ENCODE results near the gene NME3.
"Not testable (repeated sequence)": the region's sequence is repeated elsewhere in the genome, so short reads cannot be mapped to it uniquely, and the experiment has no call there.

Gene NME3

DNA sequence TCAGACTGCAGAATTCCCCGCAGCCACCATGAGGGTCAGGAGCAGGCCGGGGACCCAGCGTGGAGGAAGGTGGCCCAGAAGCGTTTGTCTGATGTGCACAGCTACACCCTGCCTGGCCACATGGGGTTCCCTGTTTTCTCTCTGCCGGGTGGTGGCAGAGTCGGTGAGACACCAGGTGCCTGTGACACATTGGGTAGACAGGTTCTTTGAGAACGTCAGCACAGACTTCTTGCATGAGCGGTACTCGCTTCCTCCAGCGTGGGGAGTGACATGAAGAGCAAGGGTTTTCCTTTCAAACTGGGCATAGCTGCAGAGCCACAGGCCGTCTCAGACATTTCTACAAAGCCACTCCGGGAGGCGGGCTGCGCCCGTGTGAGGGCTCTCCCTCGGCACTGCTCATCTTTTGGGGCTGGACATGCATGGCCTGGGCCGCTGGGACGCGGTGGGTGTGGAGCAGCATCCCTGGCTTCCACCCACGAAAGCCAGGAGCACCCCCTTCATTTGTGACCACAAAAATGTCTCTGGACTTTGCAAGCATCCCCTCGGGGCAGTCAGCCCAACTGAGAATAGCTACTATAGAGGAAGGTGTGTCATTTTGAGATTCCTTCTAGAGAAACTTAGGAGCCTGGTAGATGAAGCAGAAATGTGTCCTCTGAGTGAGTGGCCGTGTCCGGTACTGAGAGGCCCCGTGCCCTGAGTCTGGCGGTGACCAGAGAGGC lies 26.0 kb downstream of the NME3 start:
- no peak for DNase-seq

DNA sequence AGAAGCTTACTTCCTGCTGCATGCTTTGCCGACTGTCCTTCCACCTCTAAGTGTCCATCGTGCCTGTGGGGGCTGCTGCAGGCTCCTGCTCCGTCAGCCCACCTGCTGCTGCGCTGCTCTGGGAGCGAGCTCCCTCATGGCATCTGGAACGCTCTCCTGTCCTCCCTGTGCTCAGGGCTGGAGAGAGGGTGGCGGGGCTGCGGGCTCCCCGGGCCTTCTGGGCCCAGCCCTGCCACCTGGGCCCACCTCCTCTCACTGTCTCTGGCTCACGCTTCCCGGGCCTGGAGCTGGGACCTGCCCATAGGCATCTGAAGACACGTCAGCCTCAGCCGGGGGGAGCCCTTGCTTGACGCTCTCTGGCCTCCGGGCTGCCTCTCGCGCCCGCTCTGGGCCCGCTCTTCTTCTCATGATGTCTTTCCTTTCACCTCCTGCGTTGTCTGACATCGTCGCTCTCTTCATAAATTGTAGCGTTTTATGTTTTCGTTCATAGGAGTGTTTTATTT lies 27.0 kb downstream of the NME3 start:
- DNase-seq: no peak

DNA sequence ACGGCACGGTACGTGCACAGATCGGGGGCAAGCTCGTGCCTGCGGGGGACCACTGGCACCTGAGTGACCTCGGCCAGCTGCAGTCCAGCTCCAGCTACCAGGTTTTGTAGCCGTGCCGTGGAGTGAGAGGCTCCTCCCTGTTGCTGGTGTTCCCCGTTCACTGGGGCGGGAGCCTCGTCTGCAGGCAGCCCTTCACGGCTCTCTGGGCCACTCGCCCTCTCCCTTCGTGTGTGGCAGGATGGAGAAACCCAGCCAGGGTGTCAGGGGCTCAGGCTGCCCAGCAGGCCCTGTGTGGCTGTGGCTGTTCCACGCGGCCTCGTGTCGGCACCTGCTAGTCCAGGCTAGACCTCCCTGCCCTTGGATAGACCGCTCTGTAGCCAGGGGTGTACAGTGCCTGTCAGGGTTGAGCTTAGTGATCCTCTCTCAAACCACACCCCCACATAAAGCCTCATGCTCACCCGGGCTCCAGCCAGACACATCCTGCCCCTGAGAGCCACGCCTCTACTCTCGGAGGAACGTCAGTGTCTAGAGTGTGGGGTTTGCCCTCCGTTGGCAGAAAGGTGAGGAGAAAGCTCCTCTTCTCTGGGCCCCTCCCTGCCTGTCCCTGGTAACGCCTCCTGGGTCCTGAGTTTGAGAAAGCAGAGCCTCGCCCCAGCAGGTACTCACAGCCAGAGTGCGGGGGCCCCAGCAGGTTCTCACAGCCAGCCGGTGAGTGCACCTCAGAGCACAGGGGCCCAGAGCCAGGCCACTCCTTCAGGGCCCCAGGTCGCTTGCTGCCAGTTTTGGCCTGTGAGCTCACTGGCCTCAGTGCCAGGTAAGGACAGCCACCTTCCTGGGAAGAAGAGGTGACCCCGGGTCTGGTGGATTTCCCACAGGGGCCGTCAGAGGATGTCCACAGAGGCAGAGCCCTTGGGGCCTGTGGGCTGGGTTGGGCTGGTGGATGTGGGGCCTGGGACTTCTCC lies 27.7 kb downstream of the NME3 start:
- DNase-seq: no peak

DNA sequence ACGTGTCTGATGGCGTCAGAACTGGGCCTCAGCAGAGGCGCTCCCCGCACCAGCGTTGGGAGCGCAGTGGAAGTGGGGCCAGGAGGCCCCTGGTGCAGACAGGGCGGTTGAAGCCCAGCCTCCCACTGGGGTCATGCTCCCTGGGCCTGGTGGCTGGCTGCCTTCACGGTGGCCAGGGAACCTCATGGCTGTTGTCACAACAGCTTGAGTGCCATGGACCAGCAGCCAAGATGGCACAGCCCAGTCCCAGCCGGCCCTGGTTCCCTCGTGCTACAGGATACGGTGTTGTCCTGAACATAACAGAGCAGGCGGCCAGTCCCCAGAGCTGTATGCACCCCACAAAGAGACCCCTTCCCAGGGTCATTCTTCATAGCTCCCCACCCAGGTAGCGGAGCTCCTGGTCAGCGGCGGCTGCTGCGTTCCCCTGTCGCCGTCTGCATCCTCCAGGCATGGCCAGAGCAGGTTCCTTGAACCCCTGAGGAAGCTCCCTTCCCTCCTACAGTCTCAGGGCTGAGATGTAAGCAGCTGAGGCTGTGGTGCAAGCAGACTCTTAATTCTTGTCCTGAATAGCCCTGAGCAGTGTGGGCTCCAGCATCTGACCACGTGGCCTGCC lies 29.7 kb downstream of the NME3 start:
- no peak for DNase-seq

DNA sequence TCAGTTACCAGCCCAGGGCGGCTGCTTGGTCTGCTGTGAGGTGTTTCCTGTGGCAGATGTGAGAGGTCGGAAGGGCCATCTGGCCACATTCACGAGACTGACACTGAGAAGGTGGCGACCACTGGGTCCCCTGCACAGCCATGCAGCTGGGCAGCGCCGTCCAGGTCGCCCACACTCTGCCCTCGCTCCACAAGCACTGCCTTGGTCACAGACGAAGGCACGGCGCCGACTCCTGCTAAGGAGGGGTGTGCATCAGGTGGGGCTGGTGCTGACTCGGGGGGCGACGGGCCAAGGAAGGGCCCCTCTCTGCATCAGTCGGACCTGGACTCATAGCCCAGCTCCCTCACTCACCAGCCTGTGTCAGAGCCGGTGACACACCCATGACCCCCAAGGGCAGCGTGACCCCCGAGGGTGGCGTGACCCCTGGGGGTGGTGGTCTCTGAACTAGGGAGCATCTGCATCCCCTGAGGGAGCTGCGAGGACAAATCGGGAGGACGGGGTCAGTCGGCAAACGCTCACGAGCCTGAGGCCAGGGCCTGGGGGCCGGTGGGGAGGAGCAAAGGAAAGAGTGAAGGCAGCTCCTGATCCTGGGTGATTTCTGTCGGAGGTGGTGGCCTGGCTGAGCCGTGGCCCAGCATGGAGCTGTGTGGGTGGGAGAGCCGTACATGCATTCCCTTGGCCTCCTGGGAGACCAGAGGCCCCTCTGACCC lies 30.4 kb downstream of the NME3 start:
- DNase-seq: no peak

DNA sequence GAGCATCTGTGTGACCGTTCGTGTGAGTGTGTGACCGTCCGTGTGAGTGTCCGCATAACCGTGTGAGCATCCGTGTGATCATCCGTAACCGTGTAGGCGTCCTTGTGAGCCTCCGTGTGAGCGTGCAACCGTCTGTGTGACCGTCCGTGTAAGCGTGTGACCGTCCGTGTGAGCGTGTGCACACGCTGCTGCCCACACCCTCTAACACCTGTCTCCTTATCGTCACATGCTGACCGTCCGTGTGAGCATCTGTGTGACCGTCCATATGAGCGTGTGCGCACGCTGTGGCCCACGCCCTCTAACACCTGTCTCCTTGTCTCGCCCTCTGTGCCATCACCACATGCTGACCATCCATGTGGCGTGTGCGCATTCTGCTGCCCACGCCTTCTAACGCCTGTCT lies 31.1 kb downstream of the NME3 start:
- no peak for DNase-seq

DNA sequence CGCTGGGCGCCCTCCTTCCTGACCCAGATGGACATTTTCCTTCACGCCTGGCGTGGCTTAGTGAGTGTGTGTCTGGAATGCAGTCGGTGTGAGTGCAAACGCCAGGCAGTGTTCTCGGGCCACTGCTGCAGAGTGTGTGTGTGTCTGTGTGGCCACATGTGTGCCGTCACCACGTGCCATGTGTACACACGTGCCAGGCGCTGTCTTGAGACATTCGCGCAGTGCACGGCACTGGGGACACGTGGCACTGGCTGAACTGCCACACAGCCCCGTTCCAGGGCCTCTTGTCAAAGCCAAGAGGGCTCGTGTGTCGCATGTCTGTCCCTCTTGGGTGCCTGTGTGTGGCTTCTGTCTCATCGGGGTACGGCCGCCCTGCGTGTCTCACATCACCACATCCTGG lies 36.5 kb downstream of the NME3 start:
- DNase-seq: no peak

DNA sequence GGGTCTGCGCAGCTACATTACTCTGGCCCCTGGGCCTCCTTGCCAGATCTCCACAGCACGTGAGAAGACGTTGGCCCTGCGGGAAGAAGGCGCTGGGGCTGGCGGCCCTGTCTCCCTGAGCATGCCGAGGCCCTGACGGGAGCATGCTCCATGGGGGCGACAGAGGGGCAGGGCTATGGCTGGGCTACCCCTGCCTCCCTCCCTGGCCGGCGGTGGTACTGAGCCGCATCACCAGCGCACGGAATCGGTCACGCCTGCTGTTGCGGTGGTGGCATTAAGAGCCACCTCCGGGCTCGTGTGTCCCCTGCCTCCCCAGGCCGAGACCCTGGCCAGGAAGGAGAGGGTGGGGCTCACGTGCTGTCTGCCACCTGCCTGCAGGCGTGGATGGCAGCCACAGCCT lies 37.2 kb downstream of the NME3 start:
- DNase-seq: no peak

DNA sequence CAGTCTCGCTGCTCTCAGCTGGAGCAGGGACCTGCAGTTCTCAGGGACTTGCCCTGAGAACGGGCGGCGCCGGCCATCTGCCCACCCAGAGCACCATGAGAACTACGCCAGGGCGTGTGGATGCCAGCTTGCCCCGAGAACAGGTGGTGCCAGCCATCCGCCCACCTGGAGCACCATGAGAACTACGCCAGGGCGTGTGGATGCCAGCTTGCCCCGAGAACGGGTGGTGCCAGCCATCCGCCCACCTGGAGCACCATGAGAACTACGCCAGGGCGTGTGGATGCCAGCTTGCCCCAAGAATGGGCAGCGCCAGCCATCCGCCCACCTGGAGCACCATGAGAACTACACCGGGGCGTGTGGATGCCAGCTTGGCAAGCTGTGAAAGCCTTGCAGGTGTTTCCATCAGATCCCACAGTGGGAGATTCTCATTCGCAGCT lies 38.8 kb downstream of the NME3 start:
- not testable (repeated sequence) for DNase-seq

DNA sequence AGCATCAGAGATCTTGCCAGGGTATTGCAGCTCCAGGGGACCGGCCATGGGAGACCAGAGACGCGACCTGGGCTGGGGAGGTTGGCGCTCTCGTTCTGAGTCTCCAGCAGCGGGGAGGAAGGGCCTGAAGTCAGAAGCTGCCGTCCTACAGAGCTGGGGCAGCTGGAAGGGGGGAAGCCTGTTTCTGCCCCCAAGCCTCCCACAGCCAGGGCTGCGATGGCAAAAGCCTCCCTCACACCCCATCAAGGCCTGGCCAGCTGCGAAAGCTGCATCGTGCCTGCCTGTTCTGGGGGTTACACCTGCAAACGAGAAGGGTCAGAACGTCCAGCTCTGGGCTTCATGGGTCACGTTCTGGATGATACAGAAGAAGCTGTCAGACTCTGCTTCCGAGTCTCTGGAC lies 39.3 kb downstream of the NME3 start:
- DNase-seq: no peak

DNA sequence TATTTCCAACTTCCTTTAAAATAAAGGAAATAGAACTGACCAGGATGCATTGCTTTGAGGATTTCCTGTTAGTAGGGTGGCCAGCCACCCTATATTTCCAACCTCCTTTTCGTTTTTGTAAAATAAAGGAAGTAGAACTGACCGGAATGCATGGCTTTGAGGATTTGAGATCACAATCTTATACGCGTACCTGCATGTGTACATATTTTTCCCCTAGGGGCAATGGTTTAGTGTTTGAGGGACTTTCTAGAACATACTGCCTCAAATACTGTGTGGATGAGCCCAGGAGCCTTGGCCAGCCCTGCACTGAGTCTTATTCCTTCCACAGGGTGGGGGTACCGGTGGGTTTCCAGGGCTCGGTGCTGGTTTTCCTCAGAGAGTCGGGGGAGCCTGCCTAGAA lies 39.7 kb downstream of the NME3 start:
- no peak for DNase-seq

DNA sequence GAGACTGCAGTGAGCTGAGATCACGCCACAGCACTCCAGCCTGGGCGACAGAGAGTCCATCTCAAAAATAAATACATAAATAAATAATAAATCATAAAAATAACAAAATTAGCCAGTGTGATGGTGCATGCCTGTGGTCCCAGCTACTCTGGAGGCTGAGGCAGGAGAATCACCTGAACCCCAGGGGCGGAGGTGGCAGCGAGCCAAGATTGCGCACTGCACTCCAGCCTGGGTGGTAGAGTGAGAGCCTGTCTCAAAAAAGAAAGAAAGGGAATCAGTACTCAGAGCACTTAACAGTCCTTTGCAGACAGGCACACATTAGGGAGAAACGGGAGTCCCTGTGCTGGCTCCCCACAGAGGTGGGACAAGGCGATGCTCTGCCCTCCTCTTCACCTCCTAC lies 40.3 kb downstream of the NME3 start:
- DNase-seq: no peak

DNA sequence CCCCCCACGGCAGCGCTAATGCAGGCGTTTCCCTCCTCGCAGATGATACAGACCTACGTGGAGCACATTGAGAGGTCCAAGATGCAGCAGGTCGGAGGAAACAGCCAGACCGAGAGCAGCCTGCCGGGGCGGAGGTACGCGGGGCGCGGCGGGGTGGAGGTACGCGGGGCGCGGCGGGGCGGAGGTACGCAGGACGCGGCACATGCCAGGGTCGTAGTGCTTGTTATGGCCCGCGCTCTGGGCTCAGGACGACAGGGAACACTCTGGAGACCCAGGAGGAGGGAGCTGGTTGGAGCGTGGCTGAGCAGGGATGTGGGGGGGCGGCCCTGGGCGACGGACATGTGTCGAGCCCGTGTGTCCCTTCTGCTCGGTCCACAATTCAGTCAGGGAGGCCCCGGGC lies 41.9 kb downstream of the NME3 start:
- no peak for DNase-seq

DNA sequence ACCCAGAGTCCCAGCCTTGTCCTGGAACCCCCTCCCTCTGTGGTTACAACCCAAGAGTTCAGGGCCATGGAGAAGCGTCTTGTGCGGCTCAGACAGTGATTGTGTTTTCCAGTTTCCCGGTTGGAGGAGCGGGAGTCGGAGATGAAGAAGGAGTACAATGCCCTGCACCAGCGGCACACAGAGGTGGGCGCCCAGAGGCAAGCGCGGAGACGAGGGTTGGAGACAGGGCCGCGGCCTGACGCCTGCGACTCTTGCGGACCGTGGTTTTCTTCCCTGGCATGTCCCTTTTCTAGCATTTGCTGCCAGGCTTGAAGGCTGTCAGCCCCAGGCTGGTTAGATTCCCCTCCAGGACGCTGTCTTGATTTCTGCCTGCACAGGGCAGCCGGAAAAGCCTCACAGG lies 42.3 kb downstream of the NME3 start:
- DNase-seq: no peak

DNA sequence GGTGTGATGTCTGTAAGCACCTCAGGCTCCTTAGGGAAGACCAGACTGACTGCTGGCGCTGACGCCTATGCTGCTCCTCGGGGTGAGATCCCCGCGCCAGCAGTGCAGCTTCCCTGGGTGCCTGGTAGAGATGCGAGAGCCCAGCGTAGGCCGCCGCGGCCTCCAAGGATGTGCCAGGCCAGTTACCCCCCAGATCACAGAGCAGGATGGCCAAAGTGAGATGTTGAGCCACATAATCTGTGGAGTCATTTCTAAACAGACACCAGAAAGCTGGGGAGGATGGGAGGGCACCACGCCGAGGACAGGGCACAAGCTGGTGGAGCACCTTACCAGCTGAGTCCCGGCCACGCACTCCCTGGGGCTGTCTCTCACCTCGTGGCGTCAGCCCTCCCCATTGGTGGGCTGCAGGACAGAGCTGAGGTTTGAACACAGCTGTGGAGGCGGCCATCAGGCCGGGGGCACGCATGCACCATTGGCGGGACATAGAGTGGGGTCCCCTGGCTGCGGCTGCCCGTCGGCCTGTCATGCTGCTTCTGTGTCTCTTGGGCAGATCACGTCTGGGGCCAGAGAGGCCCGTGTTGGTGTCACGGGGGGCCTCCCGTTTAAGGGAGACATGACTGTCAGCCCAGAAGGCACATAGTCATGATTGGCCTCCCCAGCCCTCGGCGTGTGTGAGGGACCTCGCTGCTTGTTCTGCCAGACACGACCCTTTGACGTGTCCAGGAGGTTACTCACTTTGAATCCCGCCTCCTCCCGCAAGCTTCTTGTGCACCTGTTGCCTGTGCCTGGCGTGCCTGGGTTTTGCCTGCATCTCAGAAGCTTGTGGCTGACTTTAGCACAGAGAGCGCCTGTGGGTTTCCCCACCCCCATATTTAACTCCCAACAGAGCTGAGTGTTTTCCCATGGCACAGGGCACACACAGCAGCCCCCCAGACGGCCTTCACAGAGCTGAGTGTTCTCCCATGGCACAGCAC lies 43.4 kb downstream of the NME3 start:
- no peak for DNase-seq

DNA sequence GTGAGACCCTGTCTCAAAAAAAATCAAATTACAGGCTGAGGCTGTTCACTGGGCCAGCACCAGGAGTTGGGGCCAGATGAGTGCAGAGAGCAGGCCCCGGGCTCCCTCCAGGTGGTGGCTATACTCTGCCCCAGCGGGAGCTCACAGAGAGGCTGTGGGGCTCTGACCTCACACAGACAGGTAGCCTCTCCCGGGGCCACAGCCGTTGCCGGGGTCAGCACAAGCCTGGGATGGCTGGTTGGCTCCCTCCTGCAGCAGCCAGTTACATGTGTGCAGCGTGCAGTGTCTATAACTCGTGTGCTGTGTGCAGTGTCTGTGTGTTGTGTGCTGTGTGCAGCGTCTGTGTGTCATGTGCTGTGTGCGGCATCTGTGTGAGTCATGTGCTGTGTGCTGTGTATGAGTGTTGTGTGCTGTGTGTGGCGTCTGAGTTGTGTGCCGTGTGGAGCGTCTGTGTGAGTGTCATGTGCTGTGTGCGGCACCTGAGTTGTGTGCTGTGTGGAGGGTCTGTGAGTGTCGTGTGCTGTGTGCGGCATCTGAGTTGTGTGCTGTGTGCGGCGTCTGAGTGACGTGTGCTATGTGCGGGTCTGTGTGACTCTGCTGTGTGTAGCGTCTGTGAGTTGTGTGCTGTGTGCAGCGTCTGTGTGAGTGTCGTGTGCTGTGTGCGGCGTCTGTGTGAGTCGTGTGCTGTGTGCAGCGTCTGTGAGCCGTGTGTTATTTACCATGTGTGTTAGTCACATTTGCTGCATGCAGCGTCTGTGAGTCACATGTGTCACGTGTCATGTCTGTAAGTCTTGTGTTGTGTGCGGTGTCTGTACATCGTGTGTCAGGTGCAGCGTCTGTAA lies 44.5 kb downstream of the NME3 start:
- DNase-seq: no peak

DNA sequence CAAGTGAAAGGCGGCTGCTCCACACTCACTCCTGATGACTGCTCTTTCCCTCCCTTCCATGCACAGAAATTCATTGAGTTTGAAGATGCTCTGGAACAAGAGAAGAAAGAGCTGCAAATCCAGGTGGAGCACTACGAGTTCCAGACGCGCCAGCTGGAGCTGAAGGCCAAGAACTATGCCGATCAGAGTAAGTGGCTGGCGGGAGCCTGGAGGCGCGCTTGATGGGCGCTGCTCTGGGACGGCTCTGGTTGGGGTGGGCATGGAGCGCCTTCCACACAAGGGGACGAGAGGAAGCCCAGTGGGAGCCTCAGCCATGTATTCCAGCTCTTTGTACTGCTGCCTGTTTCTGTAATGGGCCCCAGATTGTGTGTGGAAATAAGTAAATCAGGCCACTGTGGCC lies 46.9 kb downstream of the NME3 start:
- no peak for DNase-seq

DNA sequence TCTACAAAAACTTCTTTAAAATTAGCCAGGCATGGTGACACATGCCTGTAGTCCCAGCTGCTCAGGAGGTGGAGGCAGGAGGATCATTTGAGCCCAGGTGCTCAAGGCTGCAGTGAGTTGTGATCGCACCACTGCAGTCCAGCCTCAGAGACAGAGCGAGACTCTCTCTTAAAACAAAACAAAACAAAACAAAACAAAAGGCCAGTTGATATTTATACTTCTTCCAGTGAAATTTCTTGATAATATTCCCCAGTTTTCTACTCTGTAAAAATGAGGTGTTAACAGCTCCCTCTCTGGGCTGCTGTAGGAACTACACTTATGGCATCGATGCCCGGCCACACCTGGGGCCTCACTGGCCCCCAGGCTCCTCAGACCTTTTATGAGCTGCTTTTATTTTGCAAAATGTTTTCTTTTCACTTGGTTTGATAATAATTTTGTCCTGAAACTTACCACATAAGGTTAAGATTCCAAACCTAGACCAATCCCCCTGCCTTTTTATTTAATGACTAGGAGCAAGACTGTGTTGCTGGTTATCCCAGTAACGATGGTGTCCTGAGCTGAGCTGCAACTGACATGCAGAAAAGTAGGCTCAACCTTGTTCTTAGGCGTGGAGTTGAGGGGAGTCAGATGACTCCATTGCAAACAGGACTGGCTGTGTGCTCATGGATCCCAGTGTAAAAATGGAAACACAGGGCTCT lies 47.7 kb downstream of the NME3 start:
- peak; percentile 79 for DNase-seq

DNA sequence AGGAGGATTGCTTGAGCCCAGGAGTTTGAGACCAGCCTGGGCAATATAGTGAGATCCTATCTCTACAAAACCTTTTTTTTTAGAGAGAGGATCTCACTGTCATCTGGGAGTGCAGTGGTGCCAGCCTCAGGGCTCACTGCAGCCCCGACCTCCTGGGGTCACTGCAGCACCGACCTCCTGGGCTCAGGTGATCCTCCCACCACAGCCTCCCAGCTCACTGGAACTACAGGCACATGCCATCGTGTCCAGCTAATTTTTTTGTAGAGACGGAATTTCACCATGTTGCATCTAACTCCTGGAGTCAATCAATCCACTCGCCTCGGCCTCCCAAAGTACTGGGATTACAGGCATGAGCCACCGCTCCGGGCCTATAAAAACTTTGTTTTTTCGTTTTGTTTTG lies 50.0 kb downstream of the NME3 start:
- DNase-seq: no peak
